Lung (tissue), 12 donors: ENCODE results near the gene STARD13. TPM values are rescaled to one million over a fixed set of nuclear protein-coding genes. Genes with fewer than 3 reads are reported as not detected.

Source experiments
- ATAC-seq: fragments of 200-7000 bp; cut with Tn5 transposase; one replicate; pipeline ENCODE4 v1.9.1; 2020; ENCODE audit warnings: moderate number of reproducible peaks; ENCODE audit not compliant: insufficient read depth, low FRiP score
- DNase-seq, 3 donors: peaks; one replicate each; pipeline ENCODE4 v3.0.0-alpha.2; 2013 to 2017
- H3K27ac ChIP-seq, 2 donors: one replicate each; pipeline ENCODE4 v1.5.1; 2013; ENCODE audit warnings: mild to moderate bottlenecking in 2 of 2, moderate library complexity in 2 of 2, control low read depth in 1 of 2, inconsistent platforms in 1 of 2, low read depth in 1 of 2, low read length in 1 of 2
- H3K27me3 ChIP-seq, 3 donors: one replicate each; pipeline ENCODE4 v1.5.1; 2013; ENCODE audit warnings: low read length in 2 of 3; ENCODE audit not compliant: control insufficient read depth in 3 of 3, insufficient read depth in 3 of 3
- H3K36me3 ChIP-seq, 4 donors: one replicate each; pipeline ENCODE4 v1.5.1; 2013; ENCODE audit warnings: low read length in 4 of 4, mild to moderate bottlenecking in 1 of 4, moderate library complexity in 1 of 4; ENCODE audit not compliant: control insufficient read depth in 4 of 4, insufficient read depth in 4 of 4
- H3K4me1 ChIP-seq, 5 donors: one replicate each; pipeline ENCODE4 v1.5.1; 2013; ENCODE audit warnings: low read length in 5 of 5, mild to moderate bottlenecking in 2 of 5, moderate library complexity in 1 of 5; ENCODE audit not compliant: control insufficient read depth in 5 of 5, insufficient read depth in 5 of 5
- H3K4me3 ChIP-seq: one replicate; pipeline ENCODE4 v1.5.1; 2013; ENCODE audit warnings: mild to moderate bottlenecking, control low read depth, moderate library complexity
- H3K9ac ChIP-seq, 2 donors: one replicate each; pipeline ENCODE4 v1.5.1; 2013; ENCODE audit warnings: low read length in 2 of 2, control low read depth in 1 of 2; ENCODE audit not compliant: insufficient read depth in 1 of 2
- H3K9me3 ChIP-seq, 4 donors: one replicate each; pipeline ENCODE4 v1.5.1; 2013; ENCODE audit warnings: low read length in 3 of 4, mild to moderate bottlenecking in 1 of 4, moderate library complexity in 1 of 4; ENCODE audit not compliant: control insufficient read depth in 4 of 4, insufficient read depth in 3 of 4
- CTCF ChIP-seq: IDR thresholded peaks from 2 replicates; pipeline ENCODE4 v1.5.1; 2012; ENCODE audit warnings: mild to moderate bottlenecking; ENCODE audit errors: control extremely low read depth, extremely low read depth
- WGBS, 2 donors: extraction: QIAGEN DNeasy Blood & Tissue Kit; methylation state at CpG; one replicate each; pipeline ENCODE4 v1.1.7; 2013; 5-methylcytosine and 5-hydroxymethylcytosine counted together
- polyA plus RNA-seq, 2 donors: library from polyadenylated mRNA; stranded (reverse); fragments of 200-250 nt; gene quantifications; one replicate each; pipeline ENCODE4 v1.2.1, GENCODE V29; 2013
- total RNA-seq, 2 donors: library from RNA; depleted of rRNA in 1 of 2; stranded (reverse); fragments of >200 nt in 1 of 2; gene quantifications; one replicate each; pipeline ENCODE4 v1.2.1, GENCODE V29; 2014 to 2021
- donor health status: control.
- donor health status: control.
- donor health status: Bipolar disorder and iron deficiency.
- donor health status: healthy.
- donor health status: DM: yes; HTN: yes; CAD: no.

The STARD13 gene
- total and polyA plus RNA-seq, 4 donors = 7.9 to 91.6 (median 29.7) TPM

- DNase-seq = no peak
- WGBS, 2 donors = 51 to 57% methylated on average over 8 of the region's 8 CpGs
- Histone ChIP-seq H3K4me1 (peaks cover 5 to 39% (median 20%) of the 10 kb centered on the region in 5 donors), H3K9me3 (peaks cover 0 to 2% (median 0%) of the 10 kb centered on the region in 4 donors), H3K36me3 (peaks cover 0 to 2% (median 0%) of the 10 kb centered on the region in 4 donors), H3K4me3 (no peak overlapping the region), H3K27me3 (no peaks in the 10 kb centered on the region), H3K27ac (peak overlapping the region; percentile 4 to 35), H3K9ac (no peak overlapping the region)
- no peak for TF ChIP-seq CTCF
- ATAC-seq = no peak
Measured at GRCh38 chr13:33186861-33187291, 98.7 kb downstream of the STARD13 start.

- no peak for TF ChIP-seq CTCF
- peak overlapping the region in 1 of 2 donors; percentile 54 for H3K27ac ChIP-seq
- no peak for ATAC-seq
- H3K27me3 ChIP-seq = no peaks in the 10 kb centered on the region
- H3K4me3 ChIP-seq = no peak overlapping the region
- H3K9ac ChIP-seq = no peak overlapping the region
- peaks cover 0 to 2% (median 0%) of the 10 kb centered on the region in 4 donors for H3K9me3 ChIP-seq
- peaks cover 0 to 37% (median 20%) of the 10 kb centered on the region in 5 donors for H3K4me1 ChIP-seq
- 88 to 90% methylated on average over 6 of the region's 6 CpGs for WGBS, 2 donors
- peaks cover 0 to 2% (median 0%) of the 10 kb centered on the region in 4 donors for H3K36me3 ChIP-seq
- no peak for DNase-seq
Measured at GRCh38 chr13:33185853-33186252, 99.7 kb downstream of the STARD13 start.

- DNase-seq = no peak
- Histone ChIP-seq H3K9me3 (peaks cover 0 to 2% (median 0%) of the 10 kb centered on the region in 4 donors), H3K9ac (no peak overlapping the region), H3K27me3 (no peaks in the 10 kb centered on the region), H3K36me3 (peaks cover 0 to 2% (median 0%) of the 10 kb centered on the region in 4 donors), H3K27ac (no peak overlapping the region), H3K4me3 (no peak overlapping the region), H3K4me1 (peaks cover 7 to 39% (median 21%) of the 10 kb centered on the region in 5 donors)
- ATAC-seq = no peak
- 87 to 94% methylated on average over 2 of the region's 2 CpGs for WGBS, 2 donors
- TF ChIP-seq CTCF = no peak
Measured at GRCh38 chr13:33184530-33184929, 101.0 kb downstream of the STARD13 start.

GRCh38 chr13:33184112-33184490 is 101.5 kb downstream of the STARD13 start:
- Histone ChIP-seq H3K36me3 (peaks cover 0 to 2% (median 0%) of the 10 kb centered on the region in 4 donors), H3K4me3 (no peak overlapping the region), H3K9ac (no peak overlapping the region), H3K9me3 (peaks cover 0 to 2% (median 0%) of the 10 kb centered on the region in 4 donors), H3K27ac (peak overlapping the region; percentile 4 to 11), H3K4me1 (peaks cover 7 to 39% (median 20%) of the 10 kb centered on the region in 5 donors), H3K27me3 (no peaks in the 10 kb centered on the region)
- DNase-seq (no peak), ATAC-seq (no peak)
- no peak for TF ChIP-seq CTCF
- 78 to 83% methylated on average over 2 of the region's 2 CpGs for WGBS, 2 donors
